GM23338 (cell line): ENCODE data around the gene CFAP251.

Experiments used
- CREB1 ChIP-seq: fragments of 250-450 bp; sonication (Bioruptor Pico); IDR thresholded peaks from 2 replicates; pipeline ENCODE4 v1.5.0; 2020; ENCODE audit warnings: low read depth, mild to moderate bottlenecking, moderate library complexity
- CTCF ChIP-seq, 2 experiments: fragments of 200-600 bp in 1 of 2; sonication (generic) in 1 of 2; conservative IDR thresholded peaks; 2 replicates each; pipeline versions ENCODE4 v1.5.1 to v1.6.1; 2016 to 2017; ENCODE audit warnings: antibody characterized with exemption in 2 of 2, low read depth in 2 of 2, mild to moderate bottlenecking in 2 of 2, moderate library complexity in 1 of 2
- EZH2 ChIP-seq: fragments of 200-600 bp; sonication (generic); IDR thresholded peaks from one replicate; pipeline ENCODE4 v1.8.0; 2017; ENCODE audit warnings: antibody characterized with exemption, mild to moderate bottlenecking, low read depth; ENCODE audit not compliant: unreplicated experiment
- EZH2phosphoT487 ChIP-seq: fragments of 200-600 bp; sonication (generic); IDR thresholded peaks from one replicate; pipeline ENCODE4 v1.8.1; 2018; ENCODE audit warnings: antibody characterized with exemption; ENCODE audit not compliant: unreplicated experiment
- JUNB ChIP-seq: IDR thresholded peaks from one replicate; pipeline ENCODE4 v1.6.1; 2016; ENCODE audit warnings: antibody characterized with exemption; ENCODE audit not compliant: unreplicated experiment
- NANOG ChIP-seq: IDR thresholded peaks from 2 replicates; pipeline ENCODE4 v1.6.1; 2016; ENCODE audit warnings: antibody characterized with exemption, borderline replicate concordance
- POLR2AphosphoS5 ChIP-seq: IDR thresholded peaks from 2 replicates; pipeline ENCODE4 v1.6.1; 2016; ENCODE audit warnings: antibody characterized with exemption, low read depth
- REST ChIP-seq: IDR thresholded peaks from one replicate; pipeline ENCODE4 v1.6.1; 2018; ENCODE audit warnings: antibody characterized with exemption; ENCODE audit not compliant: unreplicated experiment
- STAT1 ChIP-seq: IDR thresholded peaks from one replicate; pipeline ENCODE4 v1.6.1; 2016; ENCODE audit warnings: antibody characterized with exemption; ENCODE audit not compliant: unreplicated experiment
- ZNF114 ChIP-seq: fragments of 250-450 bp; sonication (Bioruptor Pico); IDR thresholded peaks from 2 replicates; pipeline ENCODE4 v1.5.0; 2020; ENCODE audit warnings: mild to moderate bottlenecking, moderate library complexity
- ZNF331 ChIP-seq: fragments of 250-450 bp; sonication (Bioruptor Pico); IDR thresholded peaks from 2 replicates; pipeline ENCODE4 v1.5.0; 2020; ENCODE audit warnings: low read depth, mild to moderate bottlenecking, moderate library complexity
- ZNF462 ChIP-seq: fragments of 250-450 bp; sonication (Bioruptor Pico); IDR thresholded peaks from 2 replicates; pipeline ENCODE4 v1.5.0; 2020; ENCODE audit warnings: mild to moderate bottlenecking, moderate library complexity
- TF ChIP-seq, protein P1 (sequence below): IDR thresholded peaks from 2 replicates; pipeline ENCODE4 v1.6.1; 2016; ENCODE audit warnings: antibody characterized with exemption

- no peak for TF ChIP-seq CTCF (conservative IDR thresholded peaks at IDR 0.05; ENCODE audit: low read depth in 2 of 2)
- no peak for TF ChIP-seq ZNF331 (CRISPR knock-in tag)
- TF ChIP-seq EZH2: no peak
- TF ChIP-seq JUNB: no peak
- no peak for TF ChIP-seq EZH2phosphoT487
- no peak for TF ChIP-seq REST
- no peak for TF ChIP-seq POLR2AphosphoS5
- TF ChIP-seq, protein P1, sequence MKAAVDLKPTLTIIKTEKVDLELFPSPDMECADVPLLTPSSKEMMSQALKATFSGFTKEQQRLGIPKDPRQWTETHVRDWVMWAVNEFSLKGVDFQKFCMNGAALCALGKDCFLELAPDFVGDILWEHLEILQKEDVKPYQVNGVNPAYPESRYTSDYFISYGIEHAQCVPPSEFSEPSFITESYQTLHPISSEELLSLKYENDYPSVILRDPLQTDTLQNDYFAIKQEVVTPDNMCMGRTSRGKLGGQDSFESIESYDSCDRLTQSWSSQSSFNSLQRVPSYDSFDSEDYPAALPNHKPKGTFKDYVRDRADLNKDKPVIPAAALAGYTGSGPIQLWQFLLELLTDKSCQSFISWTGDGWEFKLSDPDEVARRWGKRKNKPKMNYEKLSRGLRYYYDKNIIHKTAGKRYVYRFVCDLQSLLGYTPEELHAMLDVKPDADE: no peak
- no peak for TF ChIP-seq CREB1 (CRISPR knock-in tag)
- no peak for TF ChIP-seq ZNF114 (CRISPR knock-in tag)
- TF ChIP-seq STAT1: no peak
- TF ChIP-seq ZNF462 (CRISPR knock-in tag): no peak
- TF ChIP-seq NANOG: no peak
Measured at GRCh38 chr12:121915841-121916321, 2.5 kb upstream of the CFAP251 start.
